KMS-11 (cell line): ENCODE measurements around the gene FAM181B.

Experiments
- H2AFZ ChIP-seq: fragments of 200-600 bp; sonication (generic); 2 replicates; pipeline ENCODE4 v1.6.1; 2016; ENCODE audit warnings: antibody characterized with exemption, mixed run types, low read depth
- H3K27ac ChIP-seq: fragments of 200-600 bp; sonication (generic); 2 replicates; pipeline ENCODE4 v1.6.1; 2016; ENCODE audit warnings: mild to moderate bottlenecking, mixed run types
- H3K27me3 ChIP-seq: fragments of 200-600 bp; sonication (generic); 2 replicates; pipeline ENCODE4 v1.6.1; 2017; ENCODE audit warnings: mild to moderate bottlenecking, low read depth, mixed run types, moderate library complexity; ENCODE audit not compliant: insufficient read depth
- H3K36me3 ChIP-seq: fragments of 200-600 bp; sonication (generic); 2 replicates; pipeline ENCODE4 v1.6.1; 2017; ENCODE audit warnings: mild to moderate bottlenecking, mixed run types; ENCODE audit not compliant: insufficient read depth
- H3K4me1 ChIP-seq: fragments of 200-600 bp; sonication (generic); 2 replicates; pipeline ENCODE4 v1.6.1; 2016; ENCODE audit warnings: mild to moderate bottlenecking, low read depth, mixed run types; ENCODE audit not compliant: poor library complexity, severe bottlenecking
- H3K4me2 ChIP-seq: fragments of 200-600 bp; sonication (generic); 2 replicates; pipeline ENCODE4 v1.7.0; 2016; ENCODE audit warnings: mild to moderate bottlenecking, mixed run types
- H3K4me3 ChIP-seq: fragments of 200-600 bp; sonication (generic); IDR thresholded peaks from 2 replicates; pipeline ENCODE4 v1.6.1; 2017; ENCODE audit warnings: low read depth, low read length, mixed read lengths; ENCODE audit not compliant: insufficient read depth
- H3K79me2 ChIP-seq: fragments of 200-600 bp; sonication (generic); 2 replicates; pipeline ENCODE4 v1.6.1; 2016; ENCODE audit warnings: low read depth, mixed run types; ENCODE audit not compliant: insufficient read depth
- H3K9ac ChIP-seq: fragments of 200-600 bp; sonication (generic); 2 replicates; pipeline ENCODE4 v1.6.1; 2016; ENCODE audit warnings: mild to moderate bottlenecking, mixed run types
- H4K20me1 ChIP-seq: fragments of 200-600 bp; sonication (generic); 2 replicates; pipeline ENCODE4 v1.6.1; 2016; ENCODE audit warnings: mild to moderate bottlenecking, mixed run types; ENCODE audit not compliant: insufficient read depth
- CTCF ChIP-seq: fragments of 200-600 bp; sonication (generic); conservative IDR thresholded peaks from 2 replicates; pipeline ENCODE4 v1.6.1; 2017; ENCODE audit warnings: low read depth, mild to moderate bottlenecking, antibody characterized with exemption, low read length, moderate library complexity, mixed read lengths

The FAM181B gene

GRCh38 chr11:82756765-82757639, 23.3 kb upstream of the FAM181B start:
- Histone ChIP-seq H3K4me2 (no peak overlapping the region), H2AFZ (no peak overlapping the region), H3K27me3 (no peaks in the 10 kb centered on the region), H4K20me1 (no peaks in the 10 kb centered on the region), H3K9ac (no peak overlapping the region), H3K27ac (no peak overlapping the region), H3K79me2 (no peaks in the 10 kb centered on the region), H3K4me3 (no peak overlapping the region), H3K36me3 (no peaks in the 10 kb centered on the region), H3K4me1 (no peaks in the 10 kb centered on the region)
- TF ChIP-seq CTCF: no peak

DNA sequence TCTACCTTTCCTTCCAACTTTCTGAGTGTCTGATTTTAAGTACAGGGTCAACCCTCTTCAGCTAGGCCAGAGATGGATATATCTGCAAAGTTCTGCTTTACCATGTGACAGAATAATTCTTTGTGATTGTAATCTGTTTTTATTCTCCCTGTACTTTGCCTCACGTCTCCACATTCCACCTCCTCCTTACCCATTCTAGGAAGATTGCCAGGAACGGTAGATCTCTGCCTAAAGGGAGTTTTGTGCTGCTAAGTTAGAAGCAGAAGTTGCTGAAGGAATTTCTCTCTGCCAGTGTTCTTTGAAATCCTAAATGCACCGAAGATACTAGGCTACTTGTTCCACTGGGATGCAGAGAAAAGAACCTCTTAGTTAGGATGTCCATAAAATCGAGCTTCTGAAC, 20.7 kb upstream of the FAM181B start:
- no peak overlapping the region for H3K4me2 ChIP-seq
- H3K4me1 ChIP-seq: no peaks in the 10 kb centered on the region
- H3K27ac ChIP-seq: no peak overlapping the region
- H4K20me1 ChIP-seq: no peaks in the 10 kb centered on the region
- H3K9ac ChIP-seq: no peak overlapping the region
- no peaks in the 10 kb centered on the region for H3K79me2 ChIP-seq
- H3K27me3 ChIP-seq: no peaks in the 10 kb centered on the region
- H2AFZ ChIP-seq: no peak overlapping the region
- no peaks in the 10 kb centered on the region for H3K36me3 ChIP-seq
- TF ChIP-seq CTCF: no peak
- no peak overlapping the region for H3K4me3 ChIP-seq

GRCh38 chr11:82753921-82754320, 20.3 kb upstream of the FAM181B start:
- Histone ChIP-seq H4K20me1 (no peaks in the 10 kb centered on the region), H3K9ac (no peak overlapping the region), H3K36me3 (no peaks in the 10 kb centered on the region), H3K27ac (no peak overlapping the region), H3K4me3 (no peak overlapping the region), H3K27me3 (no peaks in the 10 kb centered on the region), H3K4me1 (no peaks in the 10 kb centered on the region), H3K4me2 (no peak overlapping the region), H3K79me2 (no peaks in the 10 kb centered on the region), H2AFZ (no peak overlapping the region)
- no peak for TF ChIP-seq CTCF

DNA sequence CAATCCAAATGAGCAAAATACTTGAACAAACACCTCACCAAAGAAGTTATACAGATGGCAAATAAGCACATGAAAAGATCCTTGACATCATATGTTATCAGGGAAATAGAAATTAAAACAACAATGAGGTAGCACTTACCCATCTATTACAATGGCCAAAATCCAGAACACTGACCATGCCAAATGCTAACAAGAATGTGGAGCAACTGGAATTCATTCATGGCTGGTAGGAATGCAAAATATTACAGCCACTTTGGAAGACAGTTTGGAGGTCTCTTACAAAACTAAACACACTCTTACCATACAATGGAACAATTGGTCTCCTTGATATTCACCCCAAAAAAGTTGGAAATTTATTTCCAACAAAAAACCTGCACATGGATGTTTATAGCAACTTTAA, 19.1 kb upstream of the FAM181B start:
- H2AFZ ChIP-seq: no peak overlapping the region
- H3K4me3 ChIP-seq: no peak overlapping the region
- H3K36me3 ChIP-seq: no peaks in the 10 kb centered on the region
- no peaks in the 10 kb centered on the region for H4K20me1 ChIP-seq
- H3K79me2 ChIP-seq: no peaks in the 10 kb centered on the region
- H3K27ac ChIP-seq: no peak overlapping the region
- no peak overlapping the region for H3K9ac ChIP-seq
- no peak overlapping the region for H3K4me2 ChIP-seq
- no peaks in the 10 kb centered on the region for H3K27me3 ChIP-seq
- no peaks in the 10 kb centered on the region for H3K4me1 ChIP-seq
- TF ChIP-seq CTCF: no peak
